GM19025 (cell line): ENCODE measurements around the gene PDPN.

ENCODE experiments used
- ATAC-seq: cut with Tn5 transposase; IDR thresholded peaks from one replicate; pipeline ENCODE4 v1.9.1; 2021; ENCODE audit warnings: mild to moderate bottlenecking, low read depth, moderate library complexity; ENCODE audit not compliant: unreplicated experiment

Gene PDPN

GRCh38 chr1:13576926-13577325 is 6.7 kb upstream of the PDPN start:
- ATAC-seq = no peak

- no peak for ATAC-seq
These were observed 5.8 kb upstream of the PDPN start for GRCh38 chr1:13577846-13578245.

- no peak for ATAC-seq
These were observed 2.2 kb upstream of the PDPN start for GRCh38 chr1:13581446-13581845.

GRCh38 chr1:13582713-13583443 is 754 bp upstream of the PDPN start:
- ATAC-seq = no peak

GRCh38 chr1:13583966-13584791 is 547 bp downstream of the PDPN start:
- ATAC-seq = no peak

- ATAC-seq = no peak
These were observed 1.4 kb downstream of the PDPN start for GRCh38 chr1:13584876-13585611.

- no peak for ATAC-seq
These were observed 2.0 kb downstream of the PDPN start for GRCh38 chr1:13585612-13585991.

GRCh38 chr1:13586001-13586400 is 2.4 kb downstream of the PDPN start:
- no peak for ATAC-seq

- ATAC-seq = no peak
These were observed 3.8 kb downstream of the PDPN start for GRCh38 chr1:13587256-13588030.

- no peak for ATAC-seq
These were observed 5.5 kb downstream of the PDPN start for GRCh38 chr1:13588946-13589796.

GRCh38 chr1:13590486-13590885 is 6.9 kb downstream of the PDPN start:
- no peak for ATAC-seq

GRCh38 chr1:13593511-13594131 is 10.0 kb downstream of the PDPN start:
- ATAC-seq = no peak

- ATAC-seq = no peak
These were observed 11.8 kb downstream of the PDPN start for GRCh38 chr1:13595411-13595810.

GRCh38 chr1:13597166-13597565 is 13.5 kb downstream of the PDPN start:
- no peak for ATAC-seq

- no peak for ATAC-seq
These were observed 17.3 kb downstream of the PDPN start for GRCh38 chr1:13600762-13601453.

GRCh38 chr1:13604176-13604575 is 20.5 kb downstream of the PDPN start:
- no peak for ATAC-seq

GRCh38 chr1:13604721-13605120 is 21.1 kb downstream of the PDPN start:
- ATAC-seq = no peak

GRCh38 chr1:13605159-13605558 is 21.5 kb downstream of the PDPN start:
- ATAC-seq = no peak

GRCh38 chr1:13607002-13607401 is 23.4 kb downstream of the PDPN start:
- no peak for ATAC-seq
